K562 (cell line): ENCODE data around the gene TUBB1. TPM values are rescaled to one million over a fixed set of nuclear protein-coding genes. Genes with fewer than 3 reads are reported as not detected.
A peak's percentile ranks its signal among the peaks of the same experiment; 100 is the strongest.

ENCODE experiments used
- ATAC-seq: fragments of 200-7000 bp; cut with Tn5 transposase; 3 replicates; pipeline ENCODE4 v1.9.1; 2020; ENCODE audit warnings: moderate library complexity
- BruUV-seq: library from RNA; stranded (reverse); fragments of 400-500 nt; replicated peaks from 2 replicates; lab custom pipeline; 2021; lab: Mats Ljungman, UMichigan
- CTCF ChIA-PET: fragments of 300-600 bp; formaldehyde crosslinking; extraction: SDS; loops from one replicate; lab custom pipeline; 2021; ENCODE audit warnings: low intra/inter-chr PET ratio; lab: Yijun Ruan, JAX
- POLR2A ChIA-PET: fragments of 300-600, 350-650 bp; sonication (Branson Sonifier 250); formaldehyde crosslinking; extraction: SDS; loops from one replicate; lab custom pipeline; 2021; ENCODE audit warnings: antibody characterized with exemption, inconsistent platforms; lab: Yijun Ruan, JAX
- DNase-seq, 4 experiments: peaks; one replicate each; pipeline versions ENCODE4 v3.0.0 to v3.0.0-alpha.2; 2011 to 2018; ENCODE audit warnings: low spot score in 3 of 4, mixed read lengths in 3 of 4; ENCODE audit errors: extremely low read depth in 1 of 4
- FAIRE-seq: peaks from 2 replicates; lab custom pipeline; 2011; peaks lifted over from hg19 to GRCh38; lab: Jason Lieb, UNC
- H2AFZ ChIP-seq: 2 replicates; pipeline ENCODE4 v1.6.0; 2011; ENCODE audit warnings: low read depth, low read length, control low read depth, inconsistent platforms
- H3K27ac ChIP-seq: fragments of 200-600 bp; 3 replicates; pipeline ENCODE4 v1.8.0; 2011; ENCODE audit warnings: low read depth, mild to moderate bottlenecking, control low read depth, inconsistent platforms, low read length, moderate library complexity, mixed read lengths; ENCODE audit errors: extremely low read depth
- H3K27me3 ChIP-seq, 2 experiments: fragments of 300-600 bp in 1 of 2; 2 replicates in 1 of 2; 3 replicates in 1 of 2; pipeline versions ENCODE4 v1.6.0 to v1.8.0; 2011; ENCODE audit warnings: inconsistent platforms in 2 of 2, low read length in 2 of 2, mild to moderate bottlenecking in 1 of 2, mixed read lengths in 1 of 2, moderate library complexity in 1 of 2; ENCODE audit not compliant: control insufficient read depth in 2 of 2, insufficient read depth in 2 of 2
- H3K36me3 ChIP-seq: fragments of 300-600 bp; 3 replicates; pipeline ENCODE4 v1.8.0; 2011; ENCODE audit warnings: mild to moderate bottlenecking, low read length, inconsistent platforms; ENCODE audit not compliant: control insufficient read depth, insufficient read depth
- H3K4me1 ChIP-seq, 2 experiments: fragments of 200-600 bp in 1 of 2; replicated peaks in 1 of 2; 2 replicates in 1 of 2; 3 replicates in 1 of 2; pipeline versions ENCODE4 v1.5.1 to v1.8.0; 2011; ENCODE audit warnings: inconsistent platforms in 2 of 2, low read length in 2 of 2, mild to moderate bottlenecking in 1 of 2, mixed read lengths in 1 of 2, moderate library complexity in 1 of 2; ENCODE audit not compliant: control insufficient read depth in 2 of 2, insufficient read depth in 2 of 2
- H3K4me2 ChIP-seq: 2 replicates; pipeline ENCODE4 v1.6.1; 2011; ENCODE audit warnings: low read length, control low read depth, inconsistent platforms, mixed read lengths; ENCODE audit not compliant: insufficient read depth
- H3K4me3 ChIP-seq: fragments of 200-600 bp; sonication (generic), shearing (Covaris generic); 2 replicates; pipeline ENCODE4 v1.5.1; 2016; ENCODE audit warnings: control low read depth, inconsistent platforms
- H3K79me2 ChIP-seq: fragments of 200-600 bp; 3 replicates; pipeline ENCODE4 v1.8.0; 2011; ENCODE audit warnings: low read length, inconsistent platforms; ENCODE audit not compliant: control insufficient read depth, insufficient read depth
- H3K9ac ChIP-seq, 2 experiments: 2 replicates each; pipeline versions ENCODE4 v1.6.0 to v1.6.1; 2011; ENCODE audit warnings: low read depth in 2 of 2, low read length in 2 of 2, control low read depth in 1 of 2, inconsistent platforms in 1 of 2, mild to moderate bottlenecking in 1 of 2, mixed read lengths in 1 of 2; ENCODE audit not compliant: insufficient read depth in 1 of 2
- H3K9me1 ChIP-seq: one replicate; pipeline ENCODE4 v1.6.0; 2011; ENCODE audit warnings: inconsistent platforms, mild to moderate bottlenecking, low read length, moderate library complexity; ENCODE audit not compliant: control insufficient read depth, insufficient read depth
- H3K9me3 ChIP-seq: replicated peaks from 2 replicates; pipeline ENCODE4 v1.5.1; 2011; ENCODE audit warnings: low read depth, low read length, inconsistent platforms; ENCODE audit not compliant: control insufficient read depth, insufficient read depth
- H4K20me1 ChIP-seq: replicated peaks from 2 replicates; pipeline ENCODE4 v1.6.1; 2011; ENCODE audit warnings: low read length, inconsistent platforms, mixed read lengths; ENCODE audit not compliant: control insufficient read depth, insufficient read depth
- ARID1B ChIP-seq: fragments of 450-650 bp; IDR thresholded peaks from 2 replicates; pipeline ENCODE4 v1.6.1; 2016; ENCODE audit warnings: antibody characterized with exemption, mild to moderate bottlenecking, inconsistent platforms
- CXXC5 ChIP-seq: fragments of 250-450 bp; sonication (Bioruptor Pico); IDR thresholded peaks from 2 replicates; pipeline ENCODE4 v1.8.0; 2022; ENCODE audit warnings: inconsistent platforms, mild to moderate bottlenecking, moderate library complexity
- DDX20 ChIP-seq: fragments of 450-650 bp; IDR thresholded peaks from 2 replicates; pipeline ENCODE4 v1.6.1; 2016; ENCODE audit warnings: missing genetic modification characterization, low read depth, mild to moderate bottlenecking, missing compliant biosample characterization, moderate library complexity
- HDGF ChIP-seq: fragments of 450-650 bp; IDR thresholded peaks from 2 replicates; pipeline ENCODE4 v1.6.1; 2016
- MEIS2 ChIP-seq: fragments of 450-650 bp; IDR thresholded peaks from 2 replicates; pipeline ENCODE4 v1.6.1; 2014; ENCODE audit warnings: mild to moderate bottlenecking; ENCODE audit not compliant: partially characterized antibody
- NFIC ChIP-seq: fragments of 450-650 bp; IDR thresholded peaks from 2 replicates; pipeline ENCODE4 v1.6.1; 2017; ENCODE audit warnings: mild to moderate bottlenecking, inconsistent platforms
- SNAPC5 ChIP-seq: fragments of 250-450 bp; sonication (Bioruptor Pico); IDR thresholded peaks from 2 replicates; pipeline ENCODE4 v1.8.0; 2021; ENCODE audit warnings: moderate library complexity, mild to moderate bottlenecking, inconsistent platforms
- SUPT5H ChIP-seq: fragments of 450-650 bp; IDR thresholded peaks from 2 replicates; pipeline ENCODE4 v1.6.1; 2016
- TCFL5 ChIP-seq: fragments of 250-450 bp; sonication (Bioruptor Pico); conservative IDR thresholded peaks from 2 replicates; pipeline ENCODE4 v1.6.1; 2021; ENCODE audit warnings: mild to moderate bottlenecking, moderate library complexity, matching md5 sums
- WGBS: fragments of 100-300 bp; shearing (Covaris generic); methylation state at CpG from one replicate; pipeline ENCODE4 v1.1.6; 2016; ENCODE audit warnings: low coverage, mixed read lengths; ENCODE audit not compliant: insufficient coverage; ENCODE audit errors: missing lambda C conversion rate; 5-methylcytosine and 5-hydroxymethylcytosine counted together
- in situ Hi-C: fragments of 300-500 bp; cut with MboI; formaldehyde crosslinking; loops from 4 replicates; pipeline ENCODE4 v1.15.0; 2018; ENCODE audit warnings: inconsistent platforms, mixed read lengths
- intact Hi-C: fragments of 100-400 bp; cut with micrococcal nuclease; formaldehyde crosslinking; loops from 2 replicates; pipeline ENCODE4 v1.14.2; 2022
- polyA plus RNA-seq, 8 experiments: library from polyadenylated mRNA; depleted of rRNA in 4 of 8; stranded (reverse) in 5 of 8; unstranded in 3 of 8; fragments of >200 nt; fragmentation: Nextera tagmentation in 2 of 8; fragmentation: Illumina TruSeq in 1 of 8; extraction: Ambion mirVana in 2 of 8; extraction: Trizol in 1 of 8; gene quantifications; 2 replicates each; pipeline versions ENCODE4 v1.2.1 to v1.2.3, GENCODE V29; 2011 to 2014; ENCODE audit warnings: inconsistent platforms in 1 of 8, missing spikeins in 1 of 8
- total RNA-seq, 7 experiments: library from RNA; depleted of rRNA in 6 of 7; stranded (reverse); fragments of >200 nt in 6 of 7; fragmentation: Illumina TruSeq in 2 of 7; extraction: Trizol in 2 of 7; gene quantifications; 2 replicates each; pipeline versions ENCODE4 v1.2.1 to v1.2.3, GENCODE V29; 2011 to 2021; ENCODE audit warnings: low replicate concordance in 1 of 7
- TF ChIP-seq, protein P1 (sequence below): fragments of 450-650 bp; formaldehyde crosslinking; IDR thresholded peaks from 2 replicates; pipeline ENCODE4 v1.4.0; 2020; ENCODE audit warnings: mild to moderate bottlenecking, moderate library complexity
- TF ChIP-seq, protein P2 (sequence below), 2 experiments: IDR thresholded peaks in 1 of 2; conservative IDR thresholded peaks in 1 of 2; 2 replicates each; pipeline ENCODE4 v1.6.1; 2016; ENCODE audit warnings: low read depth in 2 of 2, mild to moderate bottlenecking in 1 of 2, missing compliant biosample characterization in 1 of 2, missing genetic modification characterization in 1 of 2, moderate library complexity in 1 of 2

Gene TUBB1
- total and polyA plus RNA-seq, 9 of the 15 experiments (the other 6 are each of a cell fraction or from before 2014, with no cell fraction given) = 1.5 to 3.9 (median 2.4) TPM

- TF ChIP-seq HDGF (no peak), ARID1B (no peak), DDX20 (tag) (no peak), NFIC (no peak), CXXC5 (no peak)
Measured at GRCh38 chr20:59050437-59050836, 31.2 kb downstream of the TUBB1 start (continued).

DNA sequence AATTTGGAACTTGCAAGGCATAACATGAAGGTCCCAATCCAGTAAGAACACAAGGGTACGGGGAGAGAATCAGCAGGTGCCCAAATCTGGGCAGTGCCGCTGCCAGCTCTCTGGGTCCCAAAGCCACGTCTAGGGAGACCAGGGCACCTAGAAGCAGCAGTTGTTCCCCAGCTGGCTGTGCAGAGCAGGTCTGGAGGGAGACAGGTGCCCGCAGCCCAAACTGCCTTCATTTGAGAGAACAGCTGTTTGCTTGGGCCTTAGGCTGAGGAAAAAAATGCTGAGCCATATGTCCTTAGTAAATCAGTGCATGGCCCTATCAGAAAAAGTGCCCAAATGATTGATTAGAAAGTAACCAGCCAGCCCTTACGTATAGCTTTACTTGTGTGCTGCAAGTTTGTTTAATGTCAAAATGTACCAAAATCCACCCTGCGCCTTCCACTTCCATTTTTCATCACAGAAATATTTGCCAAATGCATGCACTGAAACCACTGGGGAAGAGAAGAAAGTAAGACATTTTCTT, 32.5 kb downstream of the TUBB1 start:
- no peaks in the 10 kb centered on the region for H3K9me1 ChIP-seq
- H3K4me1 ChIP-seq = peaks cover 0 to 8% of the 10 kb centered on the region in 2 experiments; a peak in 2 of 5 replicates
- no peak overlapping the region for H3K4me2 ChIP-seq
- no peak overlapping the region for H3K4me3 ChIP-seq
- H4K20me1 ChIP-seq = no peaks in the 10 kb centered on the region
- no peak for FAIRE-seq
- intact Hi-C loops = no loop called here
- H3K27me3 ChIP-seq = peaks cover 19 to 26% of the 10 kb centered on the region in 2 experiments
- peak; percentile 46 for TF ChIP-seq MEIS2
- no peak for TF ChIP-seq SUPT5H
- no peak for TF ChIP-seq SNAPC5 (CRISPR knock-in tag)
- TF ChIP-seq, protein P1, sequence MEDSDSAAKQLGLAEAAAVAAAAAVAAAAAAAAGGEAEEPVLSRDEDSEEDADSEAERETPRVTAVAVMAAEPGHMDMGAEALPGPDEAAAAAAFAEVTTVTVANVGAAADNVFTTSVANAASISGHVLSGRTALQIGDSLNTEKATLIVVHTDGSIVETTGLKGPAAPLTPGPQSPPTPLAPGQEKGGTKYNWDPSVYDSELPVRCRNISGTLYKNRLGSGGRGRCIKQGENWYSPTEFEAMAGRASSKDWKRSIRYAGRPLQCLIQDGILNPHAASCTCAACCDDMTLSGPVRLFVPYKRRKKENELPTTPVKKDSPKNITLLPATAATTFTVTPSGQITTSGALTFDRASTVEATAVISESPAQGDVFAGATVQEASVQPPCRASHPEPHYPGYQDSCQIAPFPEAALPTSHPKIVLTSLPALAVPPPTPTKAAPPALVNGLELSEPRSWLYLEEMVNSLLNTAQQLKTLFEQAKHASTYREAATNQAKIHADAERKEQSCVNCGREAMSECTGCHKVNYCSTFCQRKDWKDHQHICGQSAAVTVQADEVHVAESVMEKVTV = no peak
- TF ChIP-seq, protein P2, sequence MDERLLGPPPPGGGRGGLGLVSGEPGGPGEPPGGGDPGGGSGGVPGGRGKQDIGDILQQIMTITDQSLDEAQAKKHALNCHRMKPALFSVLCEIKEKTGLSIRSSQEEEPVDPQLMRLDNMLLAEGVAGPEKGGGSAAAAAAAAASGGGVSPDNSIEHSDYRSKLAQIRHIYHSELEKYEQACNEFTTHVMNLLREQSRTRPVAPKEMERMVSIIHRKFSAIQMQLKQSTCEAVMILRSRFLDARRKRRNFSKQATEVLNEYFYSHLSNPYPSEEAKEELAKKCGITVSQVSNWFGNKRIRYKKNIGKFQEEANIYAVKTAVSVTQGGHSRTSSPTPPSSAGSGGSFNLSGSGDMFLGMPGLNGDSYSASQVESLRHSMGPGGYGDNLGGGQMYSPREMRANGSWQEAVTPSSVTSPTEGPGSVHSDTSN (CRISPR knock-in tag; IDR thresholded peaks at IDR 0.05; ENCODE audit: low read depth) = no peak
- TF ChIP-seq, protein P2 (tag; conservative IDR thresholded peaks at IDR 0.05; ENCODE audit: low read depth) = peak; percentile 63
- TF ChIP-seq TCFL5 = no peak
- H3K79me2 ChIP-seq = no peaks in the 10 kb centered on the region
- no peaks in the 10 kb centered on the region for H3K36me3 ChIP-seq
- H3K9me3 ChIP-seq = no peaks in the 10 kb centered on the region
- ChIA-PET CTCF (no interaction called here), POLR2A (interaction anchor here (0.8 to 1.0 kb wide), 2 partner anchors 8 to 24 kb away, joined by 3 read pairs; no protein-coding TSS in a partner anchor)
- 1% methylated on average over 6 of the region's 6 CpGs for WGBS
- H3K9ac ChIP-seq = no peak overlapping the region
- ATAC-seq = no peak
- in situ Hi-C loops = no loop called here
- BruUV-seq = no TSS peak
- H2AFZ ChIP-seq = no peak overlapping the region
- no peak for DNase-seq
- no peak overlapping the region for H3K27ac ChIP-seq
